NCI-H2029 treated with DMSO at 0.1 percent for 48 hours (cell line): ENCODE data around the gene PRDM8.
A peak's percentile ranks its signal among the peaks of the same experiment; 100 is the strongest.
"Not testable (repeated sequence)": the region's sequence is repeated elsewhere in the genome, so short reads cannot be mapped to it uniquely, and the experiment has no call there.

Experiments used
- DNase-seq: peaks from one replicate; lab custom pipeline; 2025; lab: John Stamatoyannopoulos, UW

The PRDM8 gene

DNA sequence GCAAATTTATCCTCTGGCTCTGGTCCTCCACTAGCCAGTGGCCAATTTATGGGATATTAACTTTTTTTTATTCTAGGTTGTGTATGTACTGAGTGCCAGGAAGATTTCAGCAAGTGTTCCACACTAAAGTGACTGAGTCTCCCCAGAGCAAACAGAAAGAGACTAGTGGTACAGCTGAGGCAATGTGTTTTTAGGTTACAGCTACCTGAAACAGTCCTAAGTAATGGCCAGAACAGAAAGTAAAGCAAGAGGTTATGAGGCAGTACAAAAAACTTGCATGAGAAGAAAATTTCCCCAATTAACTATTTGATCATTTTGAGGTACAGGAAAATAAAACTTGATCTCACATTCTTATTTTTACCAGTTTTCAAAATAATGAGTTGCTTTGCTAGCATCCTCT, 31.2 kb downstream of the PRDM8 start:
- no peak for DNase-seq

DNA sequence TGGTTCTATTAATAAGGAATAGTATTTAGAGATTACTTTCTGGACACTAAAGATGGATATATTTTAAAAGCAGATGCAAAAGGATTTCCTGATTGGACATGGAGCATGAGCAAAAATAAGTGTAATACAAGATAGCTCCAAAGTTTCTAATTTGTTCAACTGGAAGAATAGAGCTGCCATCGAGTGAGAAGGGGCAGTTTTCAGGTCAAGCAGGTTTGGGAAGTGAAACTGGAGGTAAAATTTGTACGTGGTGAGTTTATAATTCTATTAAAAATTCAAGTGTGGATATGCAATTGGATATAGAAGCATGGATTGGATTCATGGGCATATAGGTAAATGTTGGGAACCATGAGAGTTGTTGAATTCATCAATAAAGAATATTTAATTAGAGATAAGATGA, 31.8 kb downstream of the PRDM8 start:
- no peak for DNase-seq

DNA sequence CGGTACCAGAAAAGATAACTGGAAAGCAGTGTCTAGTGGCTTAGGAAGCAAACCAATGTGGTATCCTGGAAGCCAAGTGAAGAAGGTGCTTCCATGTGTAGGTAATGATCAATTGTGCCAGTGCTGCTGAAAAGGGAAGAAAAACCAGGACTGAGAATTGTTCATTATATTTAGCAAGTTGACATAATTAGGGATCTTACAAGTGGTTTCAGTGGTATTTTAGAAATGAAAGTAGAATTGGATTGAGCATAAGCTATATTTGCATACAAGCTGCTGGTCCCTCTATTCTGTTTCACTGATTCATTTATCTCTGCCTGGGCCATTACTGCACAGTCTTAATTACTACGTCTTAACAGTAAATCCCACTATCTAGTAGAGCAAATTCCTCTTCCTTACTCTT, 32.3 kb downstream of the PRDM8 start:
- no peak for DNase-seq

DNA sequence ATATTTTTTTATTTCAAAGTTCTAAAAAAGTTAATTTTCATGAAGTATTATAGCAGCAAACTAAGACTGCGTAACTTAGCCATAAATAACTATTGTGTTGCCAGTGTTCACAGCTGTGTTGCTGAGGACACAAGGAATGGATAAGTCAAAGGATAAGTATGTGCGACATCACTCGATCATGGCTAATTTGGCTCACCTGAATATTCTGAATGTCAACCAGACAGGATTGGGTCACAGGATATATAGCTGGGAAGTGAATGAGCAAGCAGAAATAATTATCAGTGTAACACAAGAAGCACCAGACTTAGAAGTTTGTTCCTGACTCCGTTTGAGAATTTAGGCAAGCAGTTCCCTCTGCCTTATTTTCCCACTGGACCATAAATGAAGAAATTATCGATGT, 33.9 kb downstream of the PRDM8 start:
- DNase-seq = no peak

DNA sequence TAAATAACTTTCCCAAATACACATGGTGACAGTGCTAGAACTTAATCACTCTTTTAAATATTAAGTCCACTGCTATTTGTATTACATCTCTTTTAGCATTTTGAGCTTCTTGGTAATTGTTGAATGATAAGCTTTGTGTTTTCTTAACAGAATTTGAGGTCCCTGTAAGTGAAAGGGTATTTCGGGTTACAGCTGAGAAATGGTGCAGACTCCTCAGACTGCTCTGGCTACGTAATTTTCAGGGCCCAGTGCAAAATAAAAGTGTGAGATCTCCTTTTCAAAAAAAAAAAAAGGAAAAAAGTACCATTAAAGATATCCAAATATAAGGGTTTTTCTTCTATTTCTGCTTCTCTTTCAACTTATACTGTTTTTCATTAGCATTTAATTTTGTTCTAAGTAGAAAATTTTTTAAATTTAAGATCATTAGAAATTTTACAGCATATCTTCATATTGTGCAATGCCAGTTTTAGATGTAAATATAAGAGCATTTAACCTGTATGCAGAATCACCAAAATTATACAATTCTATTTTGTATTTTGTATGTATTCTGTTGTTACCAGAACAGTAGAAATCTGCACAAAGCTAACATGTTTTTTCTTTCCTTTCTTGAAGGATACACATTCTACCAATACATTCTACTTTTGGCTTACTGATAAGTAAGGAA, 35.5 kb downstream of the PRDM8 start:
- DNase-seq = no peak

DNA sequence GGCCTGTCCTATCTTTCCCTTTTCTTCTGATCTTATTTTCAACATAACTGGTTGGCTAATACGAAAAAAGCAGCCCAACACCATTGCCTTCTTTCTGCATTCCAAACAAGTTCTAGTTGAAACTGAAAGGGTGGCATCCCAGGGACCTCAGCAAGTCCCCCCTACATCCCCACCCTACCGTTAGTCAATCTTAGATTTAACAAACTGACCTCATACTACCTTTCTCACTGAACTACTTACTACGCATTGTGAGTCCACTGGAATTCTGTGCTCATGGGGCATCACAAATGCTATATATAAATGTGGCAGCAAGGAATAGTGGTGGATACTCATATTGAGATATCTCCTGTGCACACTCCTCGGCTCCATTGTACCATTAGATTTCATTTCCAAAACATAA, 36.1 kb downstream of the PRDM8 start:
- no peak for DNase-seq

DNA sequence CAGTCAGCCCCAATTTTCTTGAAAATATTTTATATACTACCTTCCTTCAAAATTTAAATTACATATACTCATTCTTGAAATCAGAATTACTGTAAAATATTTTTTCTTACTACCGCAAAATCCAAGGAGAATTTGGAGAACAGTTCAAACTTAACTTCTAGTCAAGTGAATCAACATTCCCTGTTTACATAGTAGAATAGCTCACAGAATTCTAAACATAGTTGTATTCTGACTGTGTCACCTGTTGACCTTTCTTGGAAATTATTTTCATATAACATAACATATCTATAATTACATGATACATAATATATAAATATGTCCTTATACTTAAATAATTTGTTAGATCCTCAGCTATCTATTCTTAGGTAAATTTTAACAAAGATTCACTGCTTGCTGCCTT, 38.1 kb downstream of the PRDM8 start:
- DNase-seq = no peak

DNA sequence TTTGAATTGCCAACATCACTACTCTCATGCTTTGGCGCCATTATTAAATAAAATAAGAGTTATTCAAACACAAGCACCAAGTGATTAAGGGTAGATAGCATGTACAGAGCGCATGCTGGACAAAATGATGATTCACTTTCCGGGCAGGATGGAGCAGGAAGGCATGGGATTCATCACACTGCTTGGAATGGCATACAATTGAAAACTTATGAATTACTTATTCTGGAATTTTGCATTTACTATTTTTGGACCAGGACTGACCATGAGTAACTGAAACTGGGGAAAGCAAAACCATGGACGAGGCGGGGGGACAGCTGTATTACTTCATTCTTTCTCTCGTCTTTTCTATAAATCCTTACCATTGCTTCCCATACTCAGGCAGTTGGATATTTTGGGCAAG, 40.7 kb downstream of the PRDM8 start:
- DNase-seq = no peak

DNA sequence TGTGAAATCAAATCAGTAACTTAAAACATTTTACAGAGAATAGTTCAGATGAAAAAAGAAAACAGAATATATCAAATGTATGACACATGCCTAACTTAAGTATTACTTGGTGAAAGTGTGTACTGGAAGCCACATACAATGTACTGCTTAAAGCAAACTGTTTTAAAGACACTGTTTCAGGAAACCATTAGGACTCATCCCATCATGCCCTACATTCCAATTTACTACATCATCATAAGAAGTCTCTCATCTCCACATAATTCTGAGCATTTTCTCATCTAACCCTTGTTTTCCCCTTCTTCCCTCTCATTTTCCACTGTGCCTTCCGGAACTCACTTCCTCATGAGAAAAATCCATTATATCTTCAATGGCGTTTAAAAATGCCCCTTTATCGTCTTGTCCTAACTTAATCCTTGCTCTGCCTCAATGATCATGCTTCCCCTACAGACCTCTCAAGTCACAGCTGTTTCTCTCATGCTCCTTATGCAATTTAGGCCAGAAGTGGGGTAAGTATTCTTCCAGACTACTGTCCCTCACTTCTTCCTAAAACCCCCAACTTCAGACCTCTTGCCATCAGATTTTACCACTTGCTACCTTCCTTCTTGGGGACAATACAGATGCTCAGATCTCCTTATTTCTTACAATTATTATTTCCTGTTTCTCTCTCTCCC, 42.3 kb downstream of the PRDM8 start:
- no peak for DNase-seq

DNA sequence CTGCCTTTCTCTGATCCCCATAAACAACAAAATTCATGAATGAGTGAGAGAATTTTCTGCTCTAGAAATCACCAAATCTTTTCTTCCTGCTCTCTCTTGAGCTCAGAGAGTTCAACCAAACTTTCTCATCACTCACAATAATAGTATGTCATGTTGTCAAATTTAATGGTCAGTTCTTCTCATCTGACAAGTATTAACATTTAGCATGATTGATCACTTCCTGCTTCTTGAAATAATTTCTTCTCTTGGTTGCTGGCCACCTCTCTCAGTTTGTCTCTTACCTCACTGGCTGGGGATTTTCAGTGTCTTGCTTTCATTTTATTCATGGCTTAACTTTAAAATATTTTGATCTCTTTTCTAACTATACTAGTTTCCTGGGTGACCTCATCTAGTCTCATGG, 43.7 kb downstream of the PRDM8 start:
- DNase-seq = no peak

DNA sequence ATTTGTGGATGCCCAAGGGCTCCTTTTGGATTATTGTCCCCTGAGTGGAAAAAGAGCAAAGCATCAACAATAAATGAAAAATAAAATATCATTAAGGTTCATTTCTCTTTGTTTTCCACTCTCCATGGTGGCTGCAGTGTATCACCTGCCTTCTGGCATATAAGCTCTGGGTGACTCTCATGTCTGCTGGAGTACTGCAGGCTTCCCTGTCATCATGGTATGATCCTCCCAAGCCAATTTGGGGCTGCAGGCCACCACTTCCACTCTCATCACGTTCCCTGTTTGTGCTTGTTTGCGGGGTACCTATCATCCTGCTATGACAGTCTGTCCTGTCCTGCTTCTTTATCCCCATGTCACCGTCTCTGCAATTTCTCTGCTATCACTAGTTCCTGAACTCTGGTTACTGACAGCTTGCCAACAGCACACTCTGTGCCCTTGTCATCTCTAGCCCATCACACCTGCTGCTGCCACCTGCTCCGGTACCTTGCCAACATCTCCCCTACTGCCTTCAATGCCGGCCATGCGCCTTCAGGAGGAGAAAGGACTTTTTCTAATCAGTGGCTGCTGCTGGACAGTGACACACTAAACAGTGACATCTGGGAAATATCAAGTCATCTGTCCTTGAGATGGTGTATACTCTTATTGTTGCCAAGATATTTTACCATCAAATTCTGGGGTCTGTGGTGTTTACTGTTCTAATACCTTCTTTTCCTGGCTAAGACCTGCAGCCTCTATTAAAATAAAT, 46.1 kb downstream of the PRDM8 start:
- DNase-seq = peak; percentile 69

DNA sequence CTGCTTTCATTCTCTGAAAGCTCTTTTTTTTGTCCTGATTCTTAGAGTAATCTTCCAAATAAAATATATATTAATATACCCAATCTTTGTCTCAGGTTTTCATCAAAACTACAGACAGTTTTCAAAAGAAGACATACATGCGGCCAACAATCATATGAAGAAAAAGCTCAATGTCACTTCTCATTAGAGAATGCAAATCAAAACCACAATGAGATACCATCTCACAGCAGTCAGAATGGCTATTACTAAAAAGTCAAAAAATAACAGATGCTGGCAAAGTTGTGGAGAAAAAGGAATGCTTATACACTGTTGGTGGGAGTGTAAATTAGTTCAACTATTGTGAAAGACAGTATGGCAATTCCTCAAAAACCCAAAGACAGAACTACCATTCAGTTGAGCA, 50.2 kb downstream of the PRDM8 start:
- not testable (repeated sequence) for DNase-seq

DNA sequence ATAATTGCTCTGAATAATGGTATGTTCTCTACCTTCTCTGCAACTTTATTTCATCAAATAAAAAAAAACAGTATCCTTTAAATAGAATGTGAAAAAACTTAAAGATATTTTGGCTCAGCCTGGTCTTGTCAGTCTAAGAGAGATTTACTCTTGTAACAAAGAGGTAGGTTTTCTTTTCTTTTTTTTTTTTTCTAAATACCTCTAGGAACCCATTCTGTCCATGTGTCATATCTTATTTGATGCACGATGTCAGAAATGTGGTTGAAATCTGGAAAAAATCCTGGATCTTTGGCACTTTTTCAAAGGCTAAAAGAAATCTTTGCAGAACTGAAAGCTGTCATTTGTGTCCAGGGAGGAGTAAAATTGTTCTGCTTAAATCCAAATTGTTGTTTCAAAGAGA, 51.8 kb downstream of the PRDM8 start:
- no peak for DNase-seq

DNA sequence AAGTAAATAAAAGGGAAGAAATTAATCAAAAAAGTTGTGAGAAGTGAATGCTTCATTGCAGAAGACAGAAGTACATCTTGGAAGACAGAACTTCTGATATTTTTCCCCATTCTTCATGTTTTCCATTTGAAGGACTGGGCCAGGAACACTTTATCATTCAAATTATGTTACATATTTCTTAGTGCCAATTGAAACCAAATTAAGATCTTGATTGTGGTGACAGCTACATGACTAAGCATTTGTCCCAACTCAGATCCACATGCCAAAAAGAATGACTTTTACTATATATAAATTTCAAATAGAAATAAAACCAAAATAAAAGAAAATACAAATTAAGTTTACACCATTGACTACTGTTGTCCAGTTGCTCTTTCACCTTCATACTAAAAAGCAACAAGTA, 55.1 kb downstream of the PRDM8 start:
- DNase-seq = no peak

DNA sequence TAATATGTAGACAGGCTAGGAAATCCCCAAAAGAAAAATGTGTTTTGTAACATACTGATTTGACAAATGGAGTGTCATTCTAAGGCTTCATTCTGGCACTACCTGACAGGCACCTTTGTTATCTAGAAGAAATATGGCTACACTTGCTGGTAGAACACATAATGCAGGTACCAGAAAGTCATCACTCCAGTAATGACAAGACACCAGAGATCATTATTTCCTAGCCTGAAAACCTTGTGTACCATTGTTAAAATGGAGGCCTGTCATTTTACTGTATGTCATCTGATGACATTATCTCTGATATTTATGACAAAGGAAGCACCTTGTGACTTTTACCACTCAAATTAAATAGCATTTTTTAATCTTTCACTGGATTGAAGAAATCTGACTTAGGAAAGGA, 55.6 kb downstream of the PRDM8 start:
- DNase-seq = no peak

DNA sequence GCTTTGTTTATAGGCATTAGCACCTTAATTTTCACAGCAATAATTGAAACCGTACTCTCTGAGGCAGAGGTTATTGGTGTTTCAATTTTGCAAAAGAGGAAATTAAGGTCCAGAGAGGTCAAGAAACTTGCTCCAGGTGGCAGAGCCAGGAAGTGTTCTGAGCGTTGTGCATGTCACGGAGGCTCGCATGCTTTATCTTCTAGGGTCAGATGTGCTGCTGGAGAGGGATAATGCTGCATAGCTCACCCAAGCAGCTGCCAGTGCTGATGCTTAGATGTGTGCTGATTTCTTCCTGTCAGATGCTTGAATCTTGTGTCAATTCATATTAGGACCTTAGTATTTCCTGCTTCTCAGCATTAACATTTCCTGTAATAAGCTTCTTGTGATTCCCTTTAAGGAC, 56.2 kb downstream of the PRDM8 start:
- DNase-seq = no peak
